Measurements from ENCODE around the gene TMPRSS6. TPM values are rescaled to one million over a fixed set of nuclear protein-coding genes. Genes with fewer than 3 reads are reported as not detected.

Gene TMPRSS6
- polyA plus RNA-seq, 3 donors: not detected

GRCh38 chr22:37017356-37017755 lies 92.2 kb downstream of the TMPRSS6 start:
- intact Hi-C loops (cut with micrococcal nuclease): no loop called here
- H4K20me1 ChIP-seq (ENCODE audit: insufficient read depth, low read length): peaks cover 23% of the 10 kb centered on the region
- no peak for TF ChIP-seq CTCF (IDR thresholded peaks at IDR 0.05)

GRCh38 chr22:37016134-37016910 lies 93.2 kb downstream of the TMPRSS6 start:
- intact Hi-C loops (cut with micrococcal nuclease): no loop called here
- Histone ChIP-seq H4K20me1 (ENCODE audit: insufficient read depth, low read length) (peaks cover 20% of the 10 kb centered on the region), H3K9me3 (replicated peaks in 1 of 2; ENCODE audit: control insufficient read depth in 1 of 2, insufficient read depth in 1 of 2, low read length in 2 of 2) (no peaks in the 10 kb centered on the region), H3K4me1 (ENCODE audit: control insufficient read depth in 1 of 2, insufficient read depth in 2 of 2, low read length in 2 of 2) (peaks cover 20 to 29% of the 10 kb centered on the region in 2 donors), H3K79me2 (ENCODE audit: insufficient read depth, low read length) (peaks cover 28% of the 10 kb centered on the region), H3K4me3 (replicated peaks in 1 of 3; ENCODE audit: low read depth in 2 of 3, low read length in 3 of 3) (no peak overlapping the region), H3K36me3 (replicated peaks in 1 of 2; ENCODE audit: control insufficient read depth in 1 of 2, insufficient read depth in 2 of 2, low read length in 2 of 2) (peaks cover 0 to 9% of the 10 kb centered on the region in 2 donors), H2AFZ (ENCODE audit: insufficient read depth, low read depth, low read length, poor library complexity, severe bottlenecking) (no peak overlapping the region), H3K9ac (ENCODE audit: insufficient read depth, low read length, poor library complexity, severe bottlenecking) (no peak overlapping the region), H3K27me3 (ENCODE audit: control insufficient read depth in 2 of 2, insufficient read depth in 2 of 2, low read length in 2 of 2) (no peaks in the 10 kb centered on the region), H3K4me2 (replicated peaks; ENCODE audit: extremely low read depth, low read length, poor library complexity, severe bottlenecking) (no peak overlapping the region), H3K27ac (ENCODE audit: low read depth in 1 of 2, low read length in 2 of 2) (no peak overlapping the region)
- 100% methylated on average over 6 of the region's 14 CpGs for WGBS (ENCODE audit: insufficient coverage)
- Mint-ChIP-seq H3K4me1 (peaks cover 33% of the 10 kb centered on the region), H3K27ac (no peak overlapping the region), H3K4me3 (no peak overlapping the region), H3K27me3 (ENCODE audit: low read depth in 3 of 3) (peaks cover 0 to 1% (median 1%) of the 10 kb centered on the region in 3 donors), H3K36me3 (peaks cover 9 to 18% of the 10 kb centered on the region in 2 donors), H3K9me3 (peaks cover 0 to 2% (median 0%) of the 10 kb centered on the region in 7 donors)
- no peak for TF ChIP-seq CTCF (IDR thresholded peaks at IDR 0.05)
- no peak for DNase-seq

More at GRCh38 chr22:37017356-37017755, 92.2 kb downstream of the TMPRSS6 start:
- Histone ChIP-seq H2AFZ (ENCODE audit: insufficient read depth, low read depth, low read length, poor library complexity, severe bottlenecking) (no peak overlapping the region), H3K4me3 (replicated peaks in 1 of 3; ENCODE audit: low read depth in 2 of 3, low read length in 3 of 3) (no peak overlapping the region), H3K9ac (ENCODE audit: insufficient read depth, low read length, poor library complexity, severe bottlenecking) (no peak overlapping the region), H3K36me3 (replicated peaks in 1 of 2; ENCODE audit: control insufficient read depth in 1 of 2, insufficient read depth in 2 of 2, low read length in 2 of 2) (peaks cover 0 to 9% of the 10 kb centered on the region in 2 donors), H3K79me2 (ENCODE audit: insufficient read depth, low read length) (peaks cover 29% of the 10 kb centered on the region), H3K27ac (ENCODE audit: low read depth in 1 of 2, low read length in 2 of 2) (no peak overlapping the region), H3K9me3 (replicated peaks in 1 of 2; ENCODE audit: control insufficient read depth in 1 of 2, insufficient read depth in 1 of 2, low read length in 2 of 2) (no peaks in the 10 kb centered on the region), H3K4me1 (ENCODE audit: control insufficient read depth in 1 of 2, insufficient read depth in 2 of 2, low read length in 2 of 2) (peaks cover 24 to 29% of the 10 kb centered on the region in 2 donors), H3K4me2 (replicated peaks; ENCODE audit: extremely low read depth, low read length, poor library complexity, severe bottlenecking) (no peak overlapping the region), H3K27me3 (ENCODE audit: control insufficient read depth in 2 of 2, insufficient read depth in 2 of 2, low read length in 2 of 2) (no peaks in the 10 kb centered on the region)
- over 99% methylated on average over 7 of the region's 10 CpGs for WGBS (ENCODE audit: insufficient coverage)
- Mint-ChIP-seq H3K27ac (peak overlapping the region in 1 of 7 donors; percentile 35), H3K4me1 (peaks cover 41% of the 10 kb centered on the region), H3K27me3 (ENCODE audit: low read depth in 3 of 3) (peaks cover 0 to 1% (median 1%) of the 10 kb centered on the region in 3 donors), H3K36me3 (peaks cover 9 to 18% of the 10 kb centered on the region in 2 donors), H3K9me3 (no peaks in the 10 kb centered on the region), H3K4me3 (no peak overlapping the region)
- no peak for DNase-seq

Measured in CD14-positive monocyte (primary cell).